Transverse colon (tissue), 4 donors: ENCODE results near the gene MAST4.

Source experiments
- EP300 ChIP-seq: sonication (generic); formaldehyde crosslinking; IDR thresholded peaks from one replicate; pipeline ENCODE4 v1.6.1; 2017; ENCODE audit warnings: antibody characterized with exemption, low read depth
- POLR2A ChIP-seq: fragments of 450-650 bp; IDR thresholded peaks from one replicate; pipeline ENCODE4 v1.6.1; 2016; ENCODE audit warnings: antibody characterized with exemption, mild to moderate bottlenecking, moderate library complexity
- POLR2AphosphoS5 ChIP-seq, 3 donors: sonication (generic); formaldehyde crosslinking; IDR thresholded peaks; one replicate each; pipeline ENCODE4 v1.6.1; 2016; ENCODE audit warnings: antibody characterized with exemption in 3 of 3
- TF ChIP-seq, protein P1 (sequence below), 5 experiments: fragments of 200-600 bp in 3 of 5; fragments of 450-650 bp in 2 of 5; sonication (generic) in 3 of 5; IDR thresholded peaks; 1 replicate in 2 of 5; 2 replicates in 3 of 5; pipeline ENCODE4 v1.5.1; 2016 to 2017; ENCODE audit warnings: antibody characterized with exemption in 5 of 5, inconsistent platforms in 3 of 5, mild to moderate bottlenecking in 2 of 5, moderate library complexity in 1 of 5

DNA sequence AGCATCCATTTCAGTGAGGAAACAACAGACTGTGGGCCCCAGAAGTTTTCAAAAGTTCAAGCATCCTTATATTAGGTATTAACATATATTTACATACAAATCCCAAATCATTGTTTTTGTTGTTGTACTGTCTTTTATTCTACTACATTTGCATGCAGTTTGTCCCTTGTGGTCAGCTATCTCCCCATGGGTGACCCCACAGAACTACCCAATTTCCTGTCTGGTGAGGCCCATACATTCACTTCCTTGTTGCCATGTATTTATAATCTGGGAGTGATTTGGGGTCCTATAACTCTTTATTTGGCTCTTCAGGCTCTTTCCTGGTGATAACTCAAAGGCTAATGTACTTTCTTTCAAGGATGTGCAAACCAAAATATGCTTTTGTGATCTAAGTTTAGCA is 603.7 kb downstream of the MAST4 start:
- TF ChIP-seq, protein P1, sequence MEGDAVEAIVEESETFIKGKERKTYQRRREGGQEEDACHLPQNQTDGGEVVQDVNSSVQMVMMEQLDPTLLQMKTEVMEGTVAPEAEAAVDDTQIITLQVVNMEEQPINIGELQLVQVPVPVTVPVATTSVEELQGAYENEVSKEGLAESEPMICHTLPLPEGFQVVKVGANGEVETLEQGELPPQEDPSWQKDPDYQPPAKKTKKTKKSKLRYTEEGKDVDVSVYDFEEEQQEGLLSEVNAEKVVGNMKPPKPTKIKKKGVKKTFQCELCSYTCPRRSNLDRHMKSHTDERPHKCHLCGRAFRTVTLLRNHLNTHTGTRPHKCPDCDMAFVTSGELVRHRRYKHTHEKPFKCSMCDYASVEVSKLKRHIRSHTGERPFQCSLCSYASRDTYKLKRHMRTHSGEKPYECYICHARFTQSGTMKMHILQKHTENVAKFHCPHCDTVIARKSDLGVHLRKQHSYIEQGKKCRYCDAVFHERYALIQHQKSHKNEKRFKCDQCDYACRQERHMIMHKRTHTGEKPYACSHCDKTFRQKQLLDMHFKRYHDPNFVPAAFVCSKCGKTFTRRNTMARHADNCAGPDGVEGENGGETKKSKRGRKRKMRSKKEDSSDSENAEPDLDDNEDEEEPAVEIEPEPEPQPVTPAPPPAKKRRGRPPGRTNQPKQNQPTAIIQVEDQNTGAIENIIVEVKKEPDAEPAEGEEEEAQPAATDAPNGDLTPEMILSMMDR (IDR thresholded peaks at IDR 0.05), result no peak
- TF ChIP-seq POLR2A, result no peak
- no peak for TF ChIP-seq POLR2AphosphoS5 (IDR thresholded peaks at IDR 0.05)
- no peak for TF ChIP-seq EP300
